H1 (cell line): Measurements from ENCODE around the gene WNT7A. TPM values are rescaled to one million over a fixed set of nuclear protein-coding genes. Genes with fewer than 3 reads are reported as not detected.

Experiments
- CTCF ChIA-PET: fragments of 300-600 bp; sonication (Branson Sonifier 250); formaldehyde crosslinking; loops from one replicate; lab custom pipeline; 2021; ENCODE audit not compliant: partially characterized antibody; lab: Charles Lee
- POLR2A ChIA-PET: fragments of 300-600 bp; sonication (Branson Sonifier 250); formaldehyde crosslinking; loops from one replicate; lab custom pipeline; 2021; ENCODE audit warnings: inconsistent platforms; ENCODE audit not compliant: partially characterized antibody; lab: Charles Lee
- DNase-seq, 2 experiments: peaks; one replicate each; pipeline versions ENCODE4 v3.0.0 to v3.0.0-alpha.2; 2010 to 2022; ENCODE audit warnings: low spot score in 2 of 2, low read depth in 1 of 2, mixed read lengths in 1 of 2
- FAIRE-seq: peaks from 2 replicates; lab custom pipeline; 2011; peaks lifted over from hg19 to GRCh38; lab: Jason Lieb, UNC
- H2AFZ ChIP-seq: 2 replicates; pipeline ENCODE4 v1.8.1; 2012; ENCODE audit warnings: low read length, inconsistent platforms
- H2AK5ac ChIP-seq: 2 replicates; pipeline ENCODE4 v1.6.1; 2013; ENCODE audit warnings: low read depth, low read length
- H2BK120ac ChIP-seq: replicated peaks from 2 replicates; pipeline ENCODE3; 2013; ENCODE audit warnings: low read depth, low read length, inconsistent platforms
- H2BK12ac ChIP-seq: 2 replicates; pipeline ENCODE4 v1.6.1; 2013; ENCODE audit warnings: low read depth, low read length
- H2BK15ac ChIP-seq: 2 replicates; pipeline ENCODE4 v1.6.1; 2013; ENCODE audit warnings: low read length
- H2BK20ac ChIP-seq: 2 replicates; pipeline ENCODE4 v1.6.1; 2013; ENCODE audit warnings: low read length
- H2BK5ac ChIP-seq: 2 replicates; pipeline ENCODE4 v1.6.1; 2013; ENCODE audit warnings: low read depth, low read length
- H3K14ac ChIP-seq: 2 replicates; pipeline ENCODE4 v1.6.1; 2013; ENCODE audit warnings: inconsistent platforms; ENCODE audit not compliant: insufficient read length
- H3K18ac ChIP-seq: 2 replicates; pipeline ENCODE4 v1.6.1; 2013; ENCODE audit warnings: low read length; ENCODE audit errors: extremely low read depth
- H3K23ac ChIP-seq: 2 replicates; pipeline ENCODE4 v1.6.1; 2013; ENCODE audit warnings: inconsistent platforms; ENCODE audit not compliant: insufficient read length
- H3K23me2 ChIP-seq: 2 replicates; pipeline ENCODE4 v1.6.1; 2013; ENCODE audit warnings: low read depth, low read length
- H3K27ac ChIP-seq: 2 replicates; pipeline ENCODE4 v1.6.1; 2011; ENCODE audit warnings: low read depth, low read length, inconsistent platforms
- H3K27me3 ChIP-seq, 4 experiments: replicated peaks in 1 of 4; 1 replicate in 1 of 4; 2 replicates in 3 of 4; pipeline versions ENCODE4 v1.6.1 to v1.8.1; 2011 to 2013; ENCODE audit warnings: low read length in 3 of 4, mild to moderate bottlenecking in 3 of 4, inconsistent platforms in 2 of 4, mixed read lengths in 2 of 4, moderate library complexity in 1 of 4; ENCODE audit not compliant: control insufficient read depth in 3 of 4, insufficient read depth in 3 of 4; ENCODE audit errors: extremely low read depth in 1 of 4
- H3K36me3 ChIP-seq, 4 experiments: 2 replicates each; pipeline versions ENCODE4 v1.6.1 to v1.8.1; 2011 to 2013; ENCODE audit warnings: mild to moderate bottlenecking in 4 of 4, low read length in 3 of 4, moderate library complexity in 2 of 4, control low read depth in 1 of 4, inconsistent platforms in 1 of 4; ENCODE audit not compliant: insufficient read depth in 4 of 4, control insufficient read depth in 2 of 4
- H3K4ac ChIP-seq: replicated peaks from 2 replicates; pipeline ENCODE3; 2013; ENCODE audit warnings: low read length, low read depth, mixed read lengths, inconsistent platforms; ENCODE audit not compliant: insufficient read length
- H3K4me1 ChIP-seq, 4 experiments: replicated peaks in 1 of 4; 1 replicate in 1 of 4; 2 replicates in 3 of 4; pipeline versions ENCODE4 v1.6.1 to v1.8.1; 2011 to 2013; ENCODE audit warnings: low read length in 3 of 4, inconsistent platforms in 2 of 4, mixed read lengths in 1 of 4; ENCODE audit not compliant: insufficient read depth in 4 of 4, control insufficient read depth in 3 of 4
- H3K4me2 ChIP-seq, 2 experiments: 2 replicates each; pipeline versions ENCODE4 v1.6.1 to v1.8.1; 2011 to 2013; ENCODE audit warnings: low read depth in 2 of 2, low read length in 2 of 2, control low read depth in 1 of 2, inconsistent platforms in 1 of 2, mild to moderate bottlenecking in 1 of 2; ENCODE audit not compliant: insufficient read depth in 1 of 2
- H3K4me3 ChIP-seq, 4 experiments: fragments of 200-600, 300-600 bp in 1 of 4; sonication (generic), shearing (Covaris generic), sonication (Bioruptor Twin) in 1 of 4; 2 replicates each; pipeline versions ENCODE4 v1.5.1 to v1.8.1; 2011 to 2016; ENCODE audit warnings: low read length in 4 of 4, low read depth in 3 of 4, control low read depth in 2 of 4, inconsistent platforms in 2 of 4, mild to moderate bottlenecking in 2 of 4, mixed read lengths in 1 of 4, moderate library complexity in 1 of 4; ENCODE audit not compliant: insufficient read depth in 2 of 4; ENCODE audit errors: extremely low read depth in 1 of 4
- H3K56ac ChIP-seq: replicated peaks from 2 replicates; pipeline ENCODE3; 2013; ENCODE audit warnings: low read depth, mild to moderate bottlenecking, mixed read lengths, low read length, inconsistent platforms; ENCODE audit not compliant: insufficient read length
- H3K79me1 ChIP-seq: 2 replicates; pipeline ENCODE4 v1.6.1; 2013; ENCODE audit warnings: low read depth, low read length, control low read depth
- H3K79me2 ChIP-seq, 2 experiments: 2 replicates each; pipeline versions ENCODE4 v1.6.1 to v1.8.1; 2012 to 2013; ENCODE audit warnings: low read length in 2 of 2, mild to moderate bottlenecking in 2 of 2, inconsistent platforms in 1 of 2; ENCODE audit not compliant: insufficient read depth in 2 of 2, control insufficient read depth in 1 of 2
- H3K9ac ChIP-seq, 4 experiments: replicated peaks in 1 of 4; 1 replicate in 1 of 4; 2 replicates in 3 of 4; pipeline versions ENCODE4 v1.6.1 to v1.8.1; 2011 to 2013; ENCODE audit warnings: low read depth in 3 of 4, low read length in 3 of 4, control low read depth in 2 of 4, mild to moderate bottlenecking in 2 of 4, moderate library complexity in 2 of 4, inconsistent platforms in 1 of 4; ENCODE audit errors: extremely low read depth in 1 of 4
- H3K9me3 ChIP-seq, 2 experiments: 2 replicates each; pipeline versions ENCODE4 v1.6.1 to v1.8.1; 2012 to 2013; ENCODE audit warnings: mild to moderate bottlenecking in 2 of 2, moderate library complexity in 2 of 2, control low read depth in 1 of 2, inconsistent platforms in 1 of 2, low read depth in 1 of 2, low read length in 1 of 2, mixed read lengths in 1 of 2; ENCODE audit not compliant: insufficient read depth in 2 of 2
- H4K20me1 ChIP-seq, 2 experiments: replicated peaks in 1 of 2; 2 replicates each; pipeline versions ENCODE3 to v1.8.1; 2011 to 2013; ENCODE audit warnings: inconsistent platforms in 2 of 2, low read length in 2 of 2, mild to moderate bottlenecking in 1 of 2; ENCODE audit not compliant: insufficient read depth in 2 of 2, control insufficient read depth in 1 of 2
- H4K5ac ChIP-seq: 2 replicates; pipeline ENCODE4 v1.6.1; 2013; ENCODE audit warnings: low read length, low read depth, mixed read lengths, inconsistent platforms; ENCODE audit not compliant: insufficient read length
- H4K8ac ChIP-seq: 2 replicates; pipeline ENCODE4 v1.8.0; 2013; ENCODE audit warnings: mild to moderate bottlenecking, moderate library complexity, low read length, inconsistent platforms; ENCODE audit not compliant: insufficient read depth; ENCODE audit errors: extremely low read depth
- H4K91ac ChIP-seq: replicated peaks from 2 replicates; pipeline ENCODE3; 2013; ENCODE audit warnings: low read length, mixed read lengths, inconsistent platforms; ENCODE audit not compliant: insufficient read length
- BCL11A ChIP-seq, 2 experiments: IDR thresholded peaks; one replicate each; pipeline ENCODE4 v1.6.1; 2011; ENCODE audit warnings: low read depth in 2 of 2, low read length in 2 of 2, mild to moderate bottlenecking in 2 of 2
- JUN ChIP-seq: IDR thresholded peaks from 2 replicates; pipeline ENCODE4 v1.6.1; 2011; ENCODE audit warnings: low read depth, mild to moderate bottlenecking, improper control_type of control experiment, low read length
- MAX ChIP-seq: IDR thresholded peaks from 2 replicates; pipeline ENCODE4 v1.6.1; 2012; ENCODE audit warnings: inconsistent platforms
- RAD21 ChIP-seq, 2 experiments: IDR thresholded peaks in 1 of 2; conservative IDR thresholded peaks in 1 of 2; 2 replicates each; pipeline ENCODE4 v1.6.1; 2011; ENCODE audit warnings: low read depth in 2 of 2, low read length in 2 of 2, improper control_type of control experiment in 1 of 2, inconsistent platforms in 1 of 2, mild to moderate bottlenecking in 1 of 2, moderate library complexity in 1 of 2
- RBBP5 ChIP-seq: IDR thresholded peaks from 2 replicates; pipeline ENCODE4 v1.7.1; 2012; ENCODE audit warnings: low read depth, mild to moderate bottlenecking, inconsistent platforms, low read length, moderate library complexity, borderline replicate concordance
- SP4 ChIP-seq: IDR thresholded peaks from 2 replicates; pipeline ENCODE4 v1.6.1; 2012; ENCODE audit warnings: low read length, inconsistent platforms
- WGBS, 2 experiments: shearing (Covaris generic) in 1 of 2; methylation state at CpG; one replicate each; pipeline versions ENCODE4 v1.1.6 to v1.1.7; 2013 to 2015; ENCODE audit warnings: low lambda C conversion rate in 2 of 2, mixed read lengths in 2 of 2, inconsistent platforms in 1 of 2, low coverage in 1 of 2, missing lambda C conversion rate in 1 of 2; ENCODE audit not compliant: insufficient replicate concordance in 2 of 2, insufficient coverage in 1 of 2, insufficient read length in 1 of 2; ENCODE audit errors: extremely low coverage in 1 of 2, missing lambda C conversion rate in 1 of 2; 5-methylcytosine and 5-hydroxymethylcytosine counted together
- polyA plus RNA-seq, 7 experiments: library from polyadenylated mRNA; depleted of rRNA in 3 of 7; stranded (reverse) in 5 of 7; unstranded in 2 of 7; fragments of >200 nt in 5 of 7; fragments of 200-250 nt in 2 of 7; gene quantifications; 1 replicate in 5 of 7; 2 replicates in 1 of 7; 4 replicates in 1 of 7; pipeline versions ENCODE4 v1.2.1 to v1.2.3, GENCODE V29; 2011 to 2013; ENCODE audit warnings: missing spikeins in 2 of 7, mixed read lengths in 2 of 7
- total RNA-seq: library from RNA; stranded (reverse); fragmentation: NEBNext Ultra II Directional; extraction: Animal tissue kit (Norgen Biotek cat#: 25700); gene quantifications from 2 replicates; pipeline ENCODE4 v1.2.1, GENCODE V29; 2021

The WNT7A gene
- total and polyA plus RNA-seq, 2 of the 8 experiments (the other 6 are each of a cell fraction or from before 2014, with no cell fraction given): 0.02 TPM; not detected in 1

- POLR2A ChIA-PET: interaction anchor here (0.8 to 1.2 kb wide), 2 partner anchors 8 to 22 kb away, joined by 3 read pairs; no protein-coding TSS in a partner anchor
- WGBS, 2 experiments: 92% methylated on average over 25 of the region's 25 CpGs; no CpG with 5 or more reads in 1 of the 2 experiments
- Histone ChIP-seq H2BK20ac (no peak overlapping the region), H3K9ac (no peak overlapping the region), H3K14ac (no peak overlapping the region), H3K18ac (no peak overlapping the region), H3K79me1 (no peaks in the 10 kb centered on the region), H3K36me3 (no peaks in the 10 kb centered on the region), H2BK12ac (no peak overlapping the region), H2BK120ac (no peak overlapping the region), H3K9me3 (no peaks in the 10 kb centered on the region), H3K56ac (no peak overlapping the region), H2AK5ac (no peak overlapping the region), H2BK5ac (no peak overlapping the region), H3K79me2 (no peaks in the 10 kb centered on the region), H3K4me3 (no peak overlapping the region), H2BK15ac (peak overlapping the region; percentile 33; the same call in 1 of the 2 replicates), H3K27ac (no peak overlapping the region), H3K27me3 (no peaks in the 10 kb centered on the region), H3K4ac (no peak overlapping the region), H4K8ac (no peak overlapping the region), H3K23me2 (no peaks in the 10 kb centered on the region), H3K4me1 (peaks cover 0 to 13% (median 4%) of the 10 kb centered on the region in 4 experiments; a peak in 2 of 7 replicates), H3K4me2 (no peak overlapping the region), H4K91ac (no peak overlapping the region), H3K23ac (no peak overlapping the region), H4K20me1 (no peaks in the 10 kb centered on the region), H2AFZ (no peak overlapping the region), H4K5ac (no peak overlapping the region)
- CTCF ChIA-PET: interaction anchor here (0.9 to 4.7 kb wide), 9 partner anchors 9 to 199 kb away, joined by 3 to 22 read pairs (median 4); partner anchors contain the start of gene WNT7A
- no peak for DNase-seq
- TF ChIP-seq BCL11A (IDR thresholded peaks at IDR 0.05; ENCODE audit: low read depth in 2 of 2, low read length in 2 of 2): no peak
- no peak for TF ChIP-seq RAD21 (IDR thresholded peaks at IDR 0.05 in 1 of 2, conservative IDR thresholded peaks at IDR 0.05 in 1 of 2; ENCODE audit: low read depth in 2 of 2, low read length in 2 of 2)
- TF ChIP-seq MAX: no peak
- no peak for TF ChIP-seq SP4
- TF ChIP-seq JUN: no peak
- no peak for TF ChIP-seq RBBP5
- no peak for FAIRE-seq
Observed at GRCh38 chr3:13854492-13854891, 25.4 kb downstream of the WNT7A start.
